NCI-H345 treated with DMSO at 0.1 percent for 48 hours (cell line): ENCODE measurements around the gene PLXNA4.
A peak's percentile ranks its signal among the peaks of the same experiment; 100 is the strongest.

Source experiments
- DNase-seq: peaks from one replicate; lab custom pipeline; 2025; ENCODE audit not compliant: unreplicated experiment; lab: John Stamatoyannopoulos, UW

Gene PLXNA4

GRCh38 chr7:132336797-132337196, 239.5 kb downstream of the PLXNA4 start:
- DNase-seq = no peak

GRCh38 chr7:132333301-132333700, 243.0 kb downstream of the PLXNA4 start:
- no peak for DNase-seq

- no peak for DNase-seq
Observed at GRCh38 chr7:132328760-132329159, 247.5 kb downstream of the PLXNA4 start.

- DNase-seq = no peak
Observed at GRCh38 chr7:132328047-132328620, 248.1 kb downstream of the PLXNA4 start.

- DNase-seq = no peak
Observed at GRCh38 chr7:132326878-132327589, 249.2 kb downstream of the PLXNA4 start.

- no peak for DNase-seq
Observed at GRCh38 chr7:132322970-132323369, 253.3 kb downstream of the PLXNA4 start.

GRCh38 chr7:132321387-132321786, 254.9 kb downstream of the PLXNA4 start:
- DNase-seq = no peak

GRCh38 chr7:132319481-132319880, 256.8 kb downstream of the PLXNA4 start:
- DNase-seq = no peak

GRCh38 chr7:132318352-132319318, 257.6 kb downstream of the PLXNA4 start:
- DNase-seq = peak; percentile 59

- no peak for DNase-seq
Observed at GRCh38 chr7:132317701-132318351, 258.4 kb downstream of the PLXNA4 start.

GRCh38 chr7:132312531-132313055, 263.7 kb downstream of the PLXNA4 start:
- no peak for DNase-seq

- DNase-seq = no peak
Observed at GRCh38 chr7:132311733-132312132, 264.5 kb downstream of the PLXNA4 start.

GRCh38 chr7:132309102-132309805, 267.0 kb downstream of the PLXNA4 start:
- no peak for DNase-seq

- DNase-seq = no peak
Observed at GRCh38 chr7:132307465-132307864, 268.8 kb downstream of the PLXNA4 start.

- DNase-seq = no peak
Observed at GRCh38 chr7:132300599-132301277, 275.5 kb downstream of the PLXNA4 start.

- DNase-seq = peak; percentile 29
Observed at GRCh38 chr7:132298790-132299189, 277.5 kb downstream of the PLXNA4 start.

GRCh38 chr7:132296820-132297219, 279.4 kb downstream of the PLXNA4 start:
- no peak for DNase-seq

- DNase-seq = no peak
Observed at GRCh38 chr7:132295175-132295574, 281.1 kb downstream of the PLXNA4 start.

- DNase-seq = no peak
Observed at GRCh38 chr7:132292803-132293202, 283.5 kb downstream of the PLXNA4 start.

- DNase-seq = no peak
Observed at GRCh38 chr7:132291481-132291880, 284.8 kb downstream of the PLXNA4 start.
